Measurements from ENCODE around the gene IL1RAP. TPM values are rescaled to one million over a fixed set of nuclear protein-coding genes. Genes with fewer than 3 reads are reported as not detected.

The IL1RAP gene
- polyA plus RNA-seq, 1 donor = 9.7 TPM

DNA sequence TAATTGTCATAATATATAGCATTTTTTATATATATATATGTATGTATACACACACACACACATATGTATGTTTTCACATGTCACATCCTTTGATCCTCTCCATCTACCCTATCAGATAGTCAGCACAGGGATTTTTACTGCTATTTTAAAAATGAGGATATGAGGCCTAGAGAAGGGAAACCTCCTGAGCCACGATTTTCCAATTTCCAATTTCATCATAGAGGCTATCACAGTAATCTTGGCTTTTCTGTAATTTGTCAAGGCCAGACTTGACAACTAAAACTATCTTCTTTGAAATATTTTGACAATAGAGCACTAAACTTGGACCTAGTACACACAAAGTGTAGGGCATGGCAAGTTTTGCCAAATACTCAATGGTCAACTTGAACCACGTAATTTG lies 42.5 kb downstream of the IL1RAP start:
- no peak overlapping the region for H3K27ac ChIP-seq (ENCODE audit: low read length)
- H3K9me3 ChIP-seq (ENCODE audit: control insufficient read depth, low read depth, low read length) = peaks cover 9% of the 10 kb centered on the region
- no peaks in the 10 kb centered on the region for H3K27me3 ChIP-seq (ENCODE audit: control insufficient read depth, insufficient read depth, low read length)
- WGBS (ENCODE audit: insufficient coverage, low lambda C conversion rate) = 100% methylated on average over 2 of the region's 2 CpGs
- no peak overlapping the region for H3K4me3 ChIP-seq (ENCODE audit: low read length)
- DNase-seq = no peak
- H3K4me1 ChIP-seq (ENCODE audit: control insufficient read depth, insufficient read depth, low read length) = no peaks in the 10 kb centered on the region
- no peaks in the 10 kb centered on the region for H3K36me3 ChIP-seq (ENCODE audit: control insufficient read depth, insufficient read depth, low read length)

- no peaks in the 10 kb centered on the region for H3K27me3 ChIP-seq (ENCODE audit: control insufficient read depth, insufficient read depth, low read length)
- no peaks in the 10 kb centered on the region for H3K4me1 ChIP-seq (ENCODE audit: control insufficient read depth, insufficient read depth, low read length)
- no peak overlapping the region for H3K27ac ChIP-seq (ENCODE audit: low read length)
- peaks cover 9% of the 10 kb centered on the region for H3K9me3 ChIP-seq (ENCODE audit: control insufficient read depth, low read depth, low read length)
- no peaks in the 10 kb centered on the region for H3K36me3 ChIP-seq (ENCODE audit: control insufficient read depth, insufficient read depth, low read length)
- H3K4me3 ChIP-seq (ENCODE audit: low read length) = no peak overlapping the region
- DNase-seq = no peak
Observed at GRCh38 chr3:190557296-190557695, 43.4 kb downstream of the IL1RAP start.

- H3K36me3 ChIP-seq (ENCODE audit: control insufficient read depth, insufficient read depth, low read length) = no peaks in the 10 kb centered on the region
- no peak for DNase-seq
- H3K4me1 ChIP-seq (ENCODE audit: control insufficient read depth, insufficient read depth, low read length) = no peaks in the 10 kb centered on the region
- no peaks in the 10 kb centered on the region for H3K27me3 ChIP-seq (ENCODE audit: control insufficient read depth, insufficient read depth, low read length)
- no peak overlapping the region for H3K4me3 ChIP-seq (ENCODE audit: low read length)
- H3K27ac ChIP-seq (ENCODE audit: low read length) = no peak overlapping the region
- WGBS (ENCODE audit: insufficient coverage, low lambda C conversion rate) = 100% methylated on average over 1 of the region's 1 CpG
- peaks cover 4% of the 10 kb centered on the region for H3K9me3 ChIP-seq (ENCODE audit: control insufficient read depth, low read depth, low read length)
Observed at GRCh38 chr3:190558316-190558715, 44.4 kb downstream of the IL1RAP start.

GRCh38 chr3:190558796-190559195 lies 44.9 kb downstream of the IL1RAP start:
- DNase-seq = no peak
- H3K27me3 ChIP-seq (ENCODE audit: control insufficient read depth, insufficient read depth, low read length) = no peaks in the 10 kb centered on the region
- no peak overlapping the region for H3K4me3 ChIP-seq (ENCODE audit: low read length)
- no peak overlapping the region for H3K27ac ChIP-seq (ENCODE audit: low read length)
- WGBS (ENCODE audit: insufficient coverage, low lambda C conversion rate) = 100% methylated on average over 1 of the region's 2 CpGs
- no peaks in the 10 kb centered on the region for H3K9me3 ChIP-seq (ENCODE audit: control insufficient read depth, low read depth, low read length)
- no peaks in the 10 kb centered on the region for H3K36me3 ChIP-seq (ENCODE audit: control insufficient read depth, insufficient read depth, low read length)
- no peaks in the 10 kb centered on the region for H3K4me1 ChIP-seq (ENCODE audit: control insufficient read depth, insufficient read depth, low read length)

DNA sequence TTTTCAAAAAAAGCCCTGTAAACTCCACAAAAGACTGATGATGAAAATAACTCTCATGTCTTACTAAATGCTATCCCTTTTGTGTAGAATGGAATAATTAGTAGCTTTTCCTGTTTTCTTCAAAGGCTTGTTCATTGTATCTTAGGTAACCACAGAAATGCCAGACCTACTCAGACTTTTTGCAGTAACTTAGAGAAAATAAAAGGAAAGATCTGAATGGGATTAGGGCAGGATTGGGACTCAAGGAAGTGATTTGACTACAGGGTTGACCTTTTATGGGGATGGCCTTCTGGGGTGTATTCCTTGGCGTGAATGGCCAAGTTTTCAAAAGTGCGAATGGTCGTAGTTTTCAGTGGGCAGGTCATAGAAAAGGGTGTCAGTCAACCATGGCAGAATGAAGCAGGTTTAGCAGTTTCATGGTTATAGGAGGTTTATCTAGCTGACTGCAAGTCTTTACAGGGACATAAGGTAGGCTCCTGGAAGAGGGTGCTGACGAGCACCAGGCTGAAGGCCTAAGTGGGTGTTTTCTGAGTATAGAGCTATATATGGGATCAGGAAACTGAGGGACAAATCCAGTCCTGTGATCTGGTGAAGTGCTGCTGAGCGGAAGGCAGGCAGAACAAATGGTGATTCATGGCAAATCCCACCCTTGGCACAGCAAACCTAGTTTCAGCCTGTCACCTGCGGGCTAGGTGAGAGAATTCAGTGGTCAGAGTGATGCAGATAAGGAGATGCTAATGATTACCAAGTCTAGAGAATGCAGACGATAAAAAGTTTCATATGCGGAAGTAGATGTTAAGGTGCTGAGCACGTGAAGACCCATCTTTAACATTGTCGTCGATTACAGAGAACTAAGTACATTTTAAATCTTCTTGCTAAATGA lies 46.4 kb downstream of the IL1RAP start:
- H3K4me1 ChIP-seq (ENCODE audit: control insufficient read depth, insufficient read depth, low read length) = no peaks in the 10 kb centered on the region
- no peaks in the 10 kb centered on the region for H3K27me3 ChIP-seq (ENCODE audit: control insufficient read depth, insufficient read depth, low read length)
- WGBS (ENCODE audit: insufficient coverage, low lambda C conversion rate) = 95% methylated on average over 5 of the region's 11 CpGs
- no peaks in the 10 kb centered on the region for H3K9me3 ChIP-seq (ENCODE audit: control insufficient read depth, low read depth, low read length)
- DNase-seq = no peak
- H3K4me3 ChIP-seq (ENCODE audit: low read length) = no peak overlapping the region
- no peaks in the 10 kb centered on the region for H3K36me3 ChIP-seq (ENCODE audit: control insufficient read depth, insufficient read depth, low read length)
- no peak overlapping the region for H3K27ac ChIP-seq (ENCODE audit: low read length)

DNA sequence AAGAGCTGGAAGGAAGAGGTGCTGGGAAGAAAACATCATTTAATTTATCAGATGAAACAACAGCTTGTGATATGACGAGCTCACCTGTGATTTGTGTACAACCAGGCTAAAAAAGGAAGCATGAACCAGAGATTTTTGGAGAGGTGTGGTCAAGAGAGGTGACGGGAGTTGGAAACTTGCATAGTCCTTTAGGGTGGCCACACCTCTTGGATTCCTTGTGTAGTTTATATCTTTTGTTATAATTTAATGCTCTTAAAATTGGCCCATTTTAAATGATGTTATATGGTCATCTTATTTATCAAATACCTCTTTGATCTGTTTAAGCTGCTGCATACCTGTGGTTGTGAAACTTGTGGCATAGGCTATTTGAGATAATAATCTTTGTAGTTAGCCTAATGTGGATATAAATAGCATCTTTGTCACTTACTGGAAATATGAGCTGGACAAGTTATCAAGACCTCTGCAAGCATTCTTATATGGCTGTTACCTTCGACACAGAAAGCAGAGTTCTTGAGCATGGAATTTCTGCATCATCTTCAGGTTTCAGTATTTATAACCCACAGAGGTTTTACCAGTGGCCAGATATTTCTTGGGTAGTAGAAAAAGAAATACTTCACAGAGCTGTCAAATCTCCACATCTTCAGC lies 49.1 kb downstream of the IL1RAP start:
- H3K4me3 ChIP-seq (ENCODE audit: low read length) = no peak overlapping the region
- no peak for DNase-seq
- H3K4me1 ChIP-seq (ENCODE audit: control insufficient read depth, insufficient read depth, low read length) = no peaks in the 10 kb centered on the region
- no peaks in the 10 kb centered on the region for H3K36me3 ChIP-seq (ENCODE audit: control insufficient read depth, insufficient read depth, low read length)
- peaks cover 3% of the 10 kb centered on the region for H3K9me3 ChIP-seq (ENCODE audit: control insufficient read depth, low read depth, low read length)
- H3K27ac ChIP-seq (ENCODE audit: low read length) = no peak overlapping the region
- WGBS (ENCODE audit: insufficient coverage, low lambda C conversion rate) = no CpG with 5 or more reads among the region's 3 CpGs
- no peaks in the 10 kb centered on the region for H3K27me3 ChIP-seq (ENCODE audit: control insufficient read depth, insufficient read depth, low read length)

DNA sequence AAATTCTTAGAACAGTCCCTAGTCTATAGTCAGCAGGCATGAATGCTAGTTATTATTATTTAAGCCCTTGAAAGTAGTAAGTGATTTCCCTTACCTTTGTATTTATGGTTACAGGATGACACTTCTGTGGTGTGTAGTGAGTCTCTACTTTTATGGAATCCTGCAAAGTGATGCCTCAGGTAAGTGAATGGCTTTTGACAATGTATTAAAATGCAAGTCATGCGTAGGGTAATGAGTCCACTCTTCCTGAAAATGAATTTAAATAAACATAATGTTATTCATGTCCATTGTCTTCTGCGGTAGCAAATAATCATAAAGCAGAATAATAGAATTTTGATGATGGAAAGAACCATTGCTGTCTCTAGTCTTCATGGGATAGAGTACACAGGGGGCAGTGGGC lies 50.3 kb downstream of the IL1RAP start:
- H3K36me3 ChIP-seq (ENCODE audit: control insufficient read depth, insufficient read depth, low read length) = no peaks in the 10 kb centered on the region
- no peak overlapping the region for H3K27ac ChIP-seq (ENCODE audit: low read length)
- no peaks in the 10 kb centered on the region for H3K27me3 ChIP-seq (ENCODE audit: control insufficient read depth, insufficient read depth, low read length)
- DNase-seq = no peak
- H3K4me1 ChIP-seq (ENCODE audit: control insufficient read depth, insufficient read depth, low read length) = no peaks in the 10 kb centered on the region
- H3K9me3 ChIP-seq (ENCODE audit: control insufficient read depth, low read depth, low read length) = peaks cover 3% of the 10 kb centered on the region
- no CpG with 5 or more reads among the region's 2 CpGs for WGBS (ENCODE audit: insufficient coverage, low lambda C conversion rate)
- no peak overlapping the region for H3K4me3 ChIP-seq (ENCODE audit: low read length)

DNA sequence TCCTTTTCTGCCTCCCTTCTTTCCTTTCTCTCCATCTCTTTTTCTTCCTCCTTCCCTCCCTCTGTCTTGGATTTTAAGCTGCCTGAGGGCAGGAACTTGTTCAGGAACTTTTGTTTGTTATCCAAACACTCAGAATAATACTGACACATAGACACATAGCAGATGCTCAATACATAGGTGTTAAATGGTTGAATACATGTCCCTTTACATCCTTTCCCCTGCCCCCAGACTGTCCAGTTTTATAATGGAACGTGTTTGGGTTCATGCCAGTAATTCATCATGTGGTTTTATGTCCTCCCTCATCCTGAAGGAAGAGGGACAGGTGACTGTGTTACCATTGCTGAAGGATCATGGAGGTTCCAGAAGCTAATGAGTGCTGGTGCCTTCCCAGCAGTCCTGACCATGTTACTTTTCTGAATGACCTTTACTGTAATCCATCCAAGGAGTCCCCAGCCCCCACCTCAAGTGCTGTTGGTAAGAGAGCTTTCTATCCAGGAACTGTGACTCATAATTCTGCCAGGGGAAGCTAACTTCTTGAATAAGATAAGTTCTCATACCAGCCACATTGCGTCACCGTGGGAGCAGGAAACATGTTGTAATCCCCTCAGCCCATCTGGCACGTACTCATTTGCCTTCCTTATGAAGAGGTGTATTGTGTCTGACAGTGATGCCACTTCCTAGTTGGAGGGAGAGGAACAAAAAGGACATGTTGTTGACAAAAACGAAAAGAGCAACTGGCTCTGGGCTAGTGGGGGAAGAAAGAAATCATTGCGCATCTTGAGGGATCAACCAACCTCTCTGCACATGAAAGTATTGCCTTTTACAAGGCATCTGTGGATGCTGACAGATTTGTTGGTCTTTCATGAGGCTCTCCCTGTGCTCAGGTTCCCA lies 52.4 kb downstream of the IL1RAP start:
- H3K4me1 ChIP-seq (ENCODE audit: control insufficient read depth, insufficient read depth, low read length) = no peaks in the 10 kb centered on the region
- peak overlapping the region; percentile 39 for H3K27ac ChIP-seq (ENCODE audit: low read length)
- no peaks in the 10 kb centered on the region for H3K36me3 ChIP-seq (ENCODE audit: control insufficient read depth, insufficient read depth, low read length)
- no peak overlapping the region for H3K4me3 ChIP-seq (ENCODE audit: low read length)
- 79% methylated on average over 2 of the region's 6 CpGs for WGBS (ENCODE audit: insufficient coverage, low lambda C conversion rate)
- no peaks in the 10 kb centered on the region for H3K27me3 ChIP-seq (ENCODE audit: control insufficient read depth, insufficient read depth, low read length)
- DNase-seq = peak; percentile 84 to 89
- H3K9me3 ChIP-seq (ENCODE audit: control insufficient read depth, low read depth, low read length) = peaks cover 3% of the 10 kb centered on the region

DNA sequence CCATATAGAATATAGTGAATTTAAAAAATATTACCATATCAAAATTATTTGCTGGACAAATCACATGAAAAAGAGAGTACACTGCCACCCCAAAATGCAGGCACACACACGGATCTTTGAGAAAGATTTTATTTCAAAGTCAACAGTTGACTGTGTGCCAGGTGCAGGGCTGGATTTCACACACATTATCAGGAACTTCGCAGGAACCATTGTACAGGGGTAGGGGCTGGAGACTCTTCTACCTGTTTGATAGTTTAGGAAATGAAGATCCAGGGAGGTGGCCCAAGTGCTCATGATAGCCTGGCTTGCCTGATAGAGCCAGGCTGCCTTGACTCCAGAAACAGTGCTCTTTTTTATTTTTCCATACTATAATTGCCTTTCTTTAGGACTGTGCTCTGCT lies 54.2 kb downstream of the IL1RAP start:
- H3K36me3 ChIP-seq (ENCODE audit: control insufficient read depth, insufficient read depth, low read length) = no peaks in the 10 kb centered on the region
- peaks cover 3% of the 10 kb centered on the region for H3K9me3 ChIP-seq (ENCODE audit: control insufficient read depth, low read depth, low read length)
- no peaks in the 10 kb centered on the region for H3K4me1 ChIP-seq (ENCODE audit: control insufficient read depth, insufficient read depth, low read length)
- H3K4me3 ChIP-seq (ENCODE audit: low read length) = no peak overlapping the region
- no peaks in the 10 kb centered on the region for H3K27me3 ChIP-seq (ENCODE audit: control insufficient read depth, insufficient read depth, low read length)
- DNase-seq = no peak
- no CpG with 5 or more reads among the region's 2 CpGs for WGBS (ENCODE audit: insufficient coverage, low lambda C conversion rate)
- H3K27ac ChIP-seq (ENCODE audit: low read length) = no peak overlapping the region

DNA sequence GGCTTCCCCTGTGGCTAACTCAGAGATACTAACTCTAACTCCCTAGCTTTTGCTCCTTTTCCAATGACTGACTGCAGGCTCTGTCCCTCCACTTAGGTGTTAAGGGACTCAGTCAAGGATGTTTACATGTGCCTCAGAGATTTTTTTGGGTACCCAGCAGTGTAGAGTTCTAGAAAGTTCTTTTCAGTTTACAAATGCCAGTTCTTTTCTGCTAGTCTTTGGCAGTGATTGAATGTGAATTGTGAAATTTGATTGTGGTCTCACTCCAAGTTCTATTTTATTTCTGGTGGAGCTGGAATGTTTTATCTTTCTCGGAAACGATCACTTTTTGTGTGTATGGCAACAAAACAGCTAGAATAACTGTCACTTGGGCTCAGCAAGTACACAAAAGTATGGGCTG lies 60.6 kb downstream of the IL1RAP start:
- H3K27ac ChIP-seq (ENCODE audit: low read length) = no peak overlapping the region
- H3K4me3 ChIP-seq (ENCODE audit: low read length) = no peak overlapping the region
- no peaks in the 10 kb centered on the region for H3K4me1 ChIP-seq (ENCODE audit: control insufficient read depth, insufficient read depth, low read length)
- DNase-seq = no peak
- WGBS (ENCODE audit: insufficient coverage, low lambda C conversion rate) = no CpG with 5 or more reads among the region's 2 CpGs
- no peaks in the 10 kb centered on the region for H3K27me3 ChIP-seq (ENCODE audit: control insufficient read depth, insufficient read depth, low read length)
- no peaks in the 10 kb centered on the region for H3K36me3 ChIP-seq (ENCODE audit: control insufficient read depth, insufficient read depth, low read length)
- no peaks in the 10 kb centered on the region for H3K9me3 ChIP-seq (ENCODE audit: control insufficient read depth, low read depth, low read length)

All from large intestine (tissue), 3 donors.